Endothelial cell of hepatic sinusoid (primary cell): ENCODE measurements around the gene INPP5E.

ENCODE experiments used
- in situ Hi-C: cut with HindIII; loops from 2 replicates; pipeline ENCODE4 v1.10.0; 2017; ENCODE audit warnings: low sequenced_read_pairs

The INPP5E gene

DNA sequence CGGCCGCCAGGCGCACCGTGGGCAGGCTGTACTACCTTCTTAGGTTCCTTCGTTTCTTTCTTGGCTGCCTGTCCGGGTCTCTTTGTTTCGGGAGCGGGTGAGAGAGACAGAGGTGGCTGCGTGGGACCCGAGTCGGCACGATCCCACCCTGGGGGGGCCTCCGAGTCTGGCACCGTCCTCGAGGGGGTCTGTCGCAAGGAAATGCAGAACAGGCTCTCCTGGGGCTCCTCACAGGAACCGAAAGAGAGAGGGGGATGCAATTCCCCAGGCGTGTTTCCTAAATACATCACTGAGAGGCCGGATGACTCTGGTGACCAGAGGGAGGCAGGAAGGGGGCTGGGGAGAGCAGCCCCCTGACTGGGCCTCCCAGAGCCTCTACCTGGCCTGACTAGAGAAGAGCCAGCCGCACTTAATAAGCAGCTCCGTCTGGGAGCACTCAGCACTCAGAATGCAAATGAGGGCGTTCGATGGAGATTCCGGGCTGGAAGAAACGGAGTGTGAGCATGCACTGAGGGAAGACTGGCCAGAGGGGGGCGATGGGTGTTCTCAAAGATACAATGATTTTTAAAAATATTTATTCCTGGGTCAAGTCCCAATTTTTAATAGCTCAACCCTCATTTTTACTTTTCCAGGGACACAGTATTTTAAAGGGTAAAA lies 11.7 kb upstream of the INPP5E start:
- in situ Hi-C loops = no loop called here

DNA sequence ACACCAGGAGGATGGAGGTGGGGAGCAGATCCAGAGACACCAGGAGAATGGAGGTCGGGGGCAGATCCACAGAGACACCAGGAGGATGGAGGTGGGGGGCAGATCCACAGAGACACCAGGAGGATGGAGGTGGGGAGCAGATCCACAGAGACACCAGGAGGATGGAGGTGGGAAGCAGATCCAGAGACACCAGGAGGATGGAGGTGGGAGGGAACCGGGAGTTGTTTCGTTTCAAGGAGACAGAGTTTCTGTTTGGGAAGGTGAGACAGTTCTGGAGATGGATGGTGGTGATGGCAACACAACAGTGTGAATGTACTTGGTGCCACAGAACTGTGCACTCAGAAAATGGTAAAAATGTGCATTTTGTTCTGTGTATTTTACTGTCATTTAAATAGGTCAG lies 9.0 kb upstream of the INPP5E start:
- in situ Hi-C loops = loop anchor here (5.0 to 10.0 kb wide), 4 partner anchors 39 to 204 kb away; partner anchors contain the start of gene QSOX2

DNA sequence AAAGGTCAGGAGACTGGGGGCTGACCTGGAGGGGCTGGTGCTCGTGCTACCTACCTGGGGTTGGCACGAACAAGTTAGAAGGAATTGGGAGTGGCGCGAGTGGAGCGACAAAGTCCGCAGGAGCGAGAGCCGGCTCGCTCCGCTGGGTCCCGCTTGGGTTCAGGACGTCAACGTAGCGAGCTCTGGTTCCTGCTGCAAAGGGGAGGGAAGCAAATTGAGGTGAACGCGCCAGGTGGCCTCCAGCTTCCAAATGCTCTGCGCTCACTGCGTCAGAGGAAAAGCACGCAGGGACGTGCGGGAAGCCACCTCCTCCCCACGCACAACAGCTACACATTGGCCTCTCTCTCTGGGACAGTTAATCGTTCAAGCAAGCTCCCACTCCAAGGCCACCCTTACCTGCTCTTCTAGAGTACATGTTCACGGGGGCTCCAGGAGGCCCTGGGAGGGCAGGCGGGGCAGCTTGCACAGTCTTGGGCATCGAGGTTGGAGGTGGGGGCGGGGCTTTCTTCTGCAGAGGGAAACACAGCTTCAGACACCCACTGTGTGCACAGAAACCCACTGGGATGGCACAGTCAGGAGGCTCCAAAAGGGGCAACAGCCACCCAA lies 7.6 kb upstream of the INPP5E start:
- in situ Hi-C loops = loop anchor here (5.0 to 10.0 kb wide), 4 partner anchors 40 to 202 kb away; partner anchors contain the start of gene QSOX2

DNA sequence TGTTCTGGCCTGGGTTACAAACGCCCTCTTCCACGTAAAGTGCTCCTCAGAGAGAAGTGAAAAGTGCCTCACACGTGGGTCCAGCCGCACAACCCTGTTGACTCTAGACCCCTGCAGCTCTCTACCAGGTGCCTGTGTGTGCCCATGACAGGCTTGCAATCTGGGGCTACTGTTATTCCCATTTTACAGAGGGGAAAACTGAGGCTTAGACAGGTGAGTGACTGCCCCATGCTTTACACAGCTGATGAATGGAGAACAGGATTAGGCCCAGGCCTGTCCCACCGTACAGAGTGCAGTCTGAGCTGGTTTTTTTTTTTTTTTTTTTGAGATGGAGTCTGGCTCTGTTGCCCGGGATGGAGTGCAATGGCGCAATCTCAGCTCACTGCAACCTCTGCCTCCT lies 6.2 kb upstream of the INPP5E start:
- in situ Hi-C loops = loop anchor here (5.0 to 10.0 kb wide), 4 partner anchors 42 to 201 kb away; partner anchors contain the start of gene QSOX2

DNA sequence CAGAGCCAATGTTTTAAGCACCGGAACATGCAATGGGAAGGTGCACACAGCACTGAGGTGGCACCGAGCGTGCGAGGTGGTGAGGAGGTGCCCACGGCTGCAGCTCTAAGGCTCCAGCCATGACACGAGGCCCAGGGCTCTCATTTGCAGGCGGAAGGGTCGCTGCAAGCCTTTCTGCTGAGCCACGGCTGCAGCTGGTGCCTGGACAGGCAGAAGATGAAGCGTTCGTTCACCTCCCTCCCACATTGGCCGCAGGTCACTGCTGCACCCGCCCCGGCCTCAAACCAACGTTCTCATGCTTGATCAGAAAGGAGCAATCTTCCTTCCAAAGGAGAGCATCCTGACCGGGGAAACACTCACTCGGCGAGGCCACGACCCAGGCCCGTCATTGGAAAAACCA lies 4.5 kb upstream of the INPP5E start:
- in situ Hi-C loops = loop anchor here (10.0 kb wide), 2 partner anchors 111 to 199 kb away; partner anchors contain the start of gene QSOX2

DNA sequence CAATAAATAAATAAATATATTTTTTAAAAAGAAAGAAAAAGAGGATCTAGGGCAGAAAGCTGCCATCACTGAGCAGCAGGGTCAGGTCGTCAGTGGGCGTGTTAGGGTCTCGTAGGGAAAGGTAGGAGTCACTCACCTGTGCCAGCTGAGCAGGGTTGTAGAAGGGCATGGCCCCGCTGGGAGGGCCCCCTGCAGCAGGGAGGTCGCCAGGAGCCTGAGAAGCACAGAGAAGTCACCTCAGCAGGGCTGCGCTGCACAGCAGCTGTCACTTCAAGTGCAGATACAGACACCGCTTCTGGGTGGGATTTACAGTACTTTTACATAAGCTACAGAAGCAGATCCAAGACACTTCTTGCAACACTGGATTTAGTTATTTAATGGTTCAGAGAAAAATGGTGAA lies 4.0 kb upstream of the INPP5E start:
- in situ Hi-C loops = loop anchor here (10.0 kb wide), 2 partner anchors 111 to 199 kb away; partner anchors contain the start of gene QSOX2

DNA sequence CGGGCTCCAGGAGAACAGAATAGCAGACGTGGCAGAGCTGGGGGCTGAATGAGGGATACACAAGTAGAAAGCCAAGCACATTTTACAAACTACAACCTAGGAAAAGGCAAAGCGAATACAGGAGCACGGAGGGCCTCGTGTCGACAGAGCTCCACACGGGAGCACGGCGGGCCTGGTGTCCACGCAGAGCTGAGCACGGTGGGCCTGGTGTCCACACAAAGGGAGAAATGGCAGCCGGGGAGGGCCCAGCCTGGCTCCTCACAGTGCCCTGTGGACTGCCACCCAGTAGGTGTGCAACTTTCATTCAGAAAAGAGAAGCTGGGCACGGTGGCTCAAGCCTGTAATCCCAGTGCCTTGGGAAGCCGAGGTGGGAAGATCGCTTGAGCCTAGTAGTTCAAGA lies 3.4 kb upstream of the INPP5E start:
- in situ Hi-C loops = loop anchor here (10.0 kb wide), 2 partner anchors 112 to 198 kb away; partner anchors contain the start of gene QSOX2

DNA sequence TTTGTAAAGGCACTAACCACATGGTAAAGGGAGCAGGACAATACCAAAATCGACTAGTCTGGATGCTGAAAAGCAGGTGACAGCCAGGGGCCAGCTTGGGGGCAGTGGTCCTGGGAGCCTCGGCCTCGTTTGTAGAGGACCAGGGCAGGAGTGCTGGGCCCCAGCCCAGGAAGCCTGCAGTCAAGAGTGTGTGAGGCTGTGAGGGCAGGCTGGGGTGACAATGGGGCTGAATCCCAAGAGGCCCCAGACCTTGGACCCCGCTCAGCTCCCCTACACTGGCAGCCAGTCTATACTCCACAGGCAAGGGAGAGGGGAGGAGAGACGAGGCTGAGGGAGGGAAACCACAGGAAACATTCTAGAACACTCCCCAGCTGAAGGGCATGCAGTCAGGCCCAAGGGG lies 2.6 kb upstream of the INPP5E start:
- in situ Hi-C loops = loop anchor here (10.0 kb wide), 2 partner anchors 113 to 197 kb away; partner anchors contain the start of gene QSOX2

DNA sequence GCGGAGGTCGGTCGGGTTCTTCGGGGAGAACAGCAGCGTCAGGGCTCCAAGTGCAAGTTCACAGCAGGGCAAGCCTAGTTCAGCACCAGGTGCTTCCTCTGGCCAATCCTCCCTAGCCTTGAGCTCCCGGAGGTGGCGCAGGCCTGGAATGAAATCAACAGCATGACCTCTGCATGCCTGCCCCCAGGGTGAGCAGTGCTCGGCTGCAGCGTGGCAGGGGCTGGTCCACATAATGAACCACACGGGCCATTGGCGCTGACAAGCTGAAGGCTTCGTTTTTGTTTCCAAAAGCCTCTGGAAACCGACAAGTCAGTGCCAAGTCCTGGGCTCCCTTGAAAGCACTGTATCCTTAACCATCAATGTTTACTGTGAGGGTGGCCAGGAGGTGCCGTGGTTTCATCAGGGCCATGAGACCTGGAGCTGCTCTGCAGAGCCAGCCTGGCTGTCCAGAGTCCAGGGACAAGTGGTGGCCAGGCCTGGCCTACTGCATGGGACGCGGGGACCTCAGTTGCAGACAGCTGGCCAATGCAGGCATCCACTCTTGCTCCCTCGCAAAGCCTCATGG lies 2.1 kb upstream of the INPP5E start:
- in situ Hi-C loops = loop anchor here (10.0 kb wide), 2 partner anchors 113 to 197 kb away; partner anchors contain the start of gene QSOX2

DNA sequence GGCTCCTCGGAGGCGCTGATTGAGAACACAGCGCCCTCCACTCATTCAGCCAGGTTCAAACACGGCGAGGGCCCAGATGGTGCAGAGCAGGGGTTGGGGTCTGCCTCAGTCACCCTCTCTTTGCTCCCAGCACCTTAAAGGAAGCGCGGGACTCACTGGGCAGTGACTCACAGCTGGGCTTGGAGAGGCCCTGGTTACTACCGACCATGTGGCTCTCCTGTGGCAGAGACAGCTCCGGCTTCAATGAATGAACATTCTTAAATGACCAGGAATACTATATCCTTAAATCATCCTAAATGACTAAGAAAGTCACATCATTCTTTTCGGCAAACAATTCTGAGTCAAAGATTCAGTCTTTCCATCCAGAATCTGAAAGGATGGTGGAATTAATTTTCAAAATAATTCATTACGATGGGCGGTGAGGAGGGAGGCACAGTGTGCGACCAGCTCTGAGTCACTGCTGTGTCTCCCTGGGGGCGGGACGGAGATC lies 1.6 kb upstream of the INPP5E start:
- in situ Hi-C loops = loop anchor here (10.0 kb wide), 2 partner anchors 114 to 196 kb away; partner anchors contain the start of gene QSOX2

DNA sequence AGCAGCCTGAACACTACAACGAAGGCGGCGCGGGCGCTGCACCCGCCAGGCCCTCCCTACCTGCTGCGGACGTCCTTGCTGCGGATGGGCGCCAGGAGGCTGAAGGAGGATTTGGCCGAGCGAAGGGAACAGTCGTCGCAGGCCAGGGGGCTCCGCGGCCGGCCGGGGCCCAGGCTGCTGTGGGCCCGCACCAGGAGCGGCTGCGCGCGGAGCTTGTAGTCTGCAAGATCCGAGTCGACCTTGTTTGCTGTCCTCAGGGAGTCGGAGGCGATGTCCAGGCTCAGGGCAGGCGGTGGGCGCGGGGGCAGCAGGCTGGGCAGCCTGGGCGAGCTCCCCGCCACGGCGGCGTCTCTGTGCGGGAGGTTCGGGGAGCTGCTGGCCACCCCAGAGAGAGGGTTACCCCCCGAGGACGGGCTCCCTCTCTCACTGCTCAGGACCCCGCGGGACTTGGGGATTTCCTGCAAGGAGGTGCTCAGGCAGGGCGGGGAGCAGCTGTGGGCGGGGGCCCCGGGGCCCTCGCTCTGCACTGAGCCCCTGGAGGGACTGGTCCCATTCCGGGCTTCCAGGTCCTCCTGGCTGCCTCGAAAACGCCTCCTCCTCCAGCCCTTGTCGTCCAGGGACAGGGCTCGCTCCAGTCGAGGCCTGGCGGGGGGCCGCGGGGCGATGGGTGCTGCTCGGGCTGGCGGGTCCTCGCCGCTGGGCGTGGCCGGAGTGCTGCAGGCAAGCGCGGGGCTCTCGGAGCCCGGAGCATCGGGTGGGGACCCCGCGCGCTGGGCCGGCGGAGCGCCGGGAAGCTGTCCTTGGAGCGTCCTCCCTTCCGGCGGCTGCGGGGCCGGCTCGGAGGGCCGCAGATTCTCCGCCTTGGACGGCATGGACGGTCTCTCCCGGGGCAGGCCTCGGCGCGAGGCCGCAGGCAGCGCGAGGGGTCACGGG lies 831 bp downstream of the INPP5E start:
- in situ Hi-C loops = no loop called here

DNA sequence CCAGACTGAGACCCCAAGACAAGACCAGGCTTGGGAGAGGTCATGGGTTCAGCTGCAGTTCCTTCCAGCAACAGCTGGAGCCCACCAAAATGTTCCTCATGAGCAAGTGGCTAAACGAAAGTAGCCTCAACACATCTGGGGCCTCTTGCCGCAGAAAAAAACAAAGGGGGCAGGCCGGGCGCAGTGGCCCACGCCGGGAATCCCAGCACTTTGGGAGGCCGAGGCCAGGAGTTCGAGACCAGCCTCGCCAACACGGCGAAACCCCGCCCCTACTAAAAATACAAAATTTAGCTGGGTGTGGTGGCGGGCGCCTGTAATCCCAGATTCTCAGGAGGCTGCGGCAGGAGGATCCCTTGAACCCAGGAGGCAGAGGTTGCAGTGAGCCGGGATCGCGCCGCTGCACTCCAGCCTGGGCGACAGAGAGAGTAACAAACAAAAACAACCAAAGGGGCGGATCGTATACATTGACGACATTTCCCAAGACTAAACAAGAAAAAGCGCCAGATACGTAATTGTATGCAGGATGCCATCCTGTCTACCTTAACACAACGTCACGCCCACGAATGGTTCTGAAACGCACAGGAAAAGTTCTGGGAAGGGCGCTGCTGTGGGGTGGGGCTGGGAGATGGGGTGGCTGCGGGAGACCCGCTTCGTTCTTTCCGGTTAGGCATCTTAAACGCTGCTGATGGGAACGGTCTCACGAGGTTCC lies 1.7 kb downstream of the INPP5E start:
- in situ Hi-C loops = no loop called here

DNA sequence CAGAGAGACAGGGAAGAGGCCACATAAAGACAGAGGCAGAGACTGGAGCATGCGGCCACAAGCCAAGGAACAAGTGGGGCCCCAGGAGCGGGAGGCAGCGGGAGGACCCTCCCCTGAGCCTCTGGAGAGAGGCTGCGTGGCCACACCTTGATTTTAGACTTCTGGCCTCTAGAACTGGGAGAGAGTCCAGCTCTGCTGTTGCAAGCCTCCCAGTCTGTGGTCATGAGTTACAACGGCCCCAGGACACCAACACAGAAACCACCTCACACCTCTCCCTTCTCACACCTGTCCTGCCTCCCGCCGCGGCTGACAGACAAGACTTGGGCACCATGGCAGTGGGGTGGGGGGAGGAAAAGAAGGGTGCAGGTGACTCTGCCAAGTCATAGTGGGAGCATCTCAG lies 2.2 kb downstream of the INPP5E start:
- in situ Hi-C loops = no loop called here

DNA sequence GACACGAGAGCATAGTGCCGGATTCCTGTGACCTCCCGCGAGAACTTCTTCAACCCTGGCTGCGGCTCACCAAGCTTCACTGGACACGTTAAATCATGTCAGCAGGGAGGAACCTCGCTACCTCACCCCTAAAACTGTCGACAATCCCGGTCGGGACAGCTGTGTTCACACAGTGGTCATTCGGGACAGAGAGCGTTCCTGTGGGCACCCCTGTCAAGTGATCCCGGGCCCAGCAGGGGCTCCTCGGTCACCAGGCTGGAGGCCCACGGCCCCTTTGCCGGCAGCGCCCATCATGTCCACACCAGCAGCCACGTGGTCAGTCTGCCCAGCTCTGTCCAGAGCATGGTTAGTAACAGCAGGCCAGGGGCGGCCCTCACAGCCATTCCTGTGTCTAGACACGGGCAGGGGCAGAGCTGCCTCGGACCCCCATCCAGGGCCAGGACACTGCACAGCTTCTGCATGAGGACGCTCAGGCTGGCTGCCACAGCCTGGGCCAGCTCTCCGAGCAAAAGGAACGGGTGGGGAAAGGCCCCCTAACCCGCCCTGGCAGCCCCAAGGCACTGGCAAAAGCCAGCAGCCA lies 3.5 kb downstream of the INPP5E start:
- in situ Hi-C loops = no loop called here

DNA sequence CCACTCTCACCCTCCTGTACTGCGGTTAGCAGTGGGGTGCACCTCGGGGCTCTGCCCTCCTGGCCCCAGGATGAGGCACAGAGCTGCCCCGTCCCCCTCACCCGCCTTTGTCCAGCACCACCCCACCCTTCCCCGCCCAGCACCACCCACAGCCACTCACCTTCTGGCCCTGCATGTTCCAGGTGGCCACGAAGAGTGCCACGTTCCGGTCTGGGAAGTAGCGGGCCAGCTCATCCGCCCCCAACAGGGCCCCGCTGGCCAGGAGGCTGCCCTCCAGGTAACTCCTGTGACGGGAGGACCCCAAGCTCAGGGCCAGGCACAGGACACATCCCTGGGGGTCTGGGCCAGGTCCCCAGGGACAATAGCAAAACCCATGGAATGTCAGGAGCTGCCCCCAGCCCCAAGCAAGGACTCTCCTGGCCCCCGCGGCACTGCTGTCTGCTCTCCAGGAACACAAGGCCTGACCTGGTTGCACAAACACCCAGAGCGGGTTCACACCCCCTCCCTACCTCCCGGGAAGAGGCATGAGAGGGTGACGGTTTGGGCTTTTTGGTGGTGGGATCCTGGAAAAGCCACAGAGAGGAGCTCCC lies 5.0 kb downstream of the INPP5E start:
- in situ Hi-C loops = no loop called here

DNA sequence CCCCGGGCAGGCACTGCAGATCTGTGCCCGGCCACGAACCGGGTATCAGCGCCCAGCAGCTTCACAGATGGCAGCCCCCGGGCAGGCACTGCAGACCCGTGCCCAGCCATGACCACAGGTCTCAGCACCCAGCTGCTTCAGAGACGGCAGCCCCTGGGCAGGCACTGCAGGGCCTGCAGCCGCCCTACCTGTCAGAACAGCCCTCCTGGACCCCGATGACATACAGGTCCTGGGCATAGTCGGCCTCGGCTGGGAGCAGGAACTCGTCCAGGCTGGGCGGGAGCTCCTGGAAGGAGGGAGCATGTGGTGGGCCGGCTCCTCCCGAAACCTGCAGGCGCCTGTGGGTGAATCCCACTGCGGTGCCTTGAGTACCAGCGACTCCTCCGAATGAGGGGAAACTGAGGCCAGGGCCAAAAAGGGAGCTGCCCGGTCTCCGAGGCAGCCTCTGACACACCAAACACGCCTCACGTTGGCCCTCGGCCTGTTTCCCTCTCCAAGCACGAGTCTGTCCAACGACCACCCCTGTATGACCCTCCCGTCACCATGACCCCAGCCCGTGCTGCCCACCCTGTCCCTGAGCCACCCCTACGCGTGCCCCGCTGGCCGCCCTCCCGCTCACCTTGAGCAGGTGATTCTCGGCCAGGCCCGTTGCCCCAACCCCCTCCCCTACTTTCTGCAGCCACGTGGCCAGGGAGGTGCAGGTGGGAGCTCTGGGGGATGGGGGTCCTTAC lies 5.6 kb downstream of the INPP5E start:
- in situ Hi-C loops = no loop called here

DNA sequence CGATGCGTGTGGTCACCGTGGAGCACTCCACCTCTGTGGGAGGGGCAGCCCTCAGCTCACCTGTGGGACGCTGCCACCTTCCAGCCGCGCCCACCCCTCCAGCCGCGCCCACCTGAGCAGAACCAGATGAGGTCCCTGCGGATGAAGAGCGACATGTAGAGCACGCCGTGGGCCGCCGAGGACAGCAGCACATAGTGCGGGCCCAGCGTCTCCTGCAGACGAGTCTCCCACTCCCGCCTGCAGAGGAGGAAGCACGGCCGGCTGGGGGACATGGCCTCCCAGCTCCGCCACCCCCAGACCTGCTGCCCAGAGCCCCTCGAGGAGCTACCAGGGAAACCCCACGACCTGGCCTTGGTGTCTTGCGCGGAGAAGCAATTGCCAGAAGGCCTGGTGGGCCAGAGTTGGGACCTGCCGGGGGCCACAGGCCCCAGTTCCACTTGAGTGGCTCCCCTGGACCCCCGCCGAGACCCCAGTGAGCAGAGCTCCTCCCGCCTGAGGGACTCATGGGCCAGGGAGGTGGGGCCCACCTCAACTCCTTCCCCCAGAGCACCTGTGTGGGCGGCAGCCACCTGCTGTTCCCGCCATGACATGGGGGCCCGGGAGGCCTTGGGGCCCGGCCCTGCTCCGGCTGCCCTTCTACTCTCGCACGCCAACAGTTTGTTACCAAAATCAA lies 6.5 kb downstream of the INPP5E start:
- in situ Hi-C loops = no loop called here

DNA sequence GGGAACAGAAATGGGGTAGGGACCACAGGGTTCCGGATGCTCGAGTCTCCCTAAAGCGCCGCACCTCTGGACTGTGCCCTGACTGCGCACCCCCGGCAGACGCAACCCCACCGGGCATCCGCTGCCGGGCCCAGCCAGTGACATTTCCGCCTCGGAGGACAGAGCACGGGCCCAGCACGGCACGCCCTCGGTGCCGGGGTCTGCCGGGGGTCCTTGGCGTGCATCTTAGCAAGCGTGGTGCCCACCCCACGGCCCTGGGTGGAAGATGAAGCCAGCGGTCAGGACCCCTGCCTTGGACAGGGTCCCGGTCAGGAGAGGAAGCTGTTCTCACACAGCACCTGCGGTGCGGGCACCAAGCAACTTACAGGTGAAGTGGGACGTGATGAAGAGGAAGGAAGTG lies 7.1 kb downstream of the INPP5E start:
- in situ Hi-C loops = no loop called here
